NCI-H2029 treated with DMSO at 0.1 percent for 48 hours (cell line): ENCODE measurements around the gene CDC123.
"Not testable (repeated sequence)": the region's sequence is repeated elsewhere in the genome, so short reads cannot be mapped to it uniquely, and the experiment has no call there.

Source experiments
- DNase-seq: peaks from one replicate; lab custom pipeline; 2025; lab: John Stamatoyannopoulos, UW

The CDC123 gene

GRCh38 chr10:12191715-12192114, 4.3 kb upstream of the CDC123 start:
- DNase-seq = no peak

- DNase-seq = no peak
Measured at GRCh38 chr10:12193193-12193592, 2.8 kb upstream of the CDC123 start.

- DNase-seq = no peak
Measured at GRCh38 chr10:12194752-12195271, 1.2 kb upstream of the CDC123 start.

- no peak for DNase-seq
Measured at GRCh38 chr10:12195281-12195602, 746 bp upstream of the CDC123 start.

- DNase-seq = no peak
Measured at GRCh38 chr10:12196531-12197211, 683 bp downstream of the CDC123 start.

- no peak for DNase-seq
Measured at GRCh38 chr10:12198156-12198555, 2.2 kb downstream of the CDC123 start.

GRCh38 chr10:12200850-12201249, 4.9 kb downstream of the CDC123 start:
- no peak for DNase-seq

GRCh38 chr10:12201543-12201942, 5.6 kb downstream of the CDC123 start:
- DNase-seq = no peak

GRCh38 chr10:12202226-12202625, 6.2 kb downstream of the CDC123 start:
- no peak for DNase-seq

- no peak for DNase-seq
Measured at GRCh38 chr10:12205082-12205481, 9.1 kb downstream of the CDC123 start.

- no peak for DNase-seq
Measured at GRCh38 chr10:12207114-12207513, 11.1 kb downstream of the CDC123 start.

GRCh38 chr10:12208460-12208859, 12.5 kb downstream of the CDC123 start:
- DNase-seq = no peak

GRCh38 chr10:12212454-12212853, 16.5 kb downstream of the CDC123 start:
- no peak for DNase-seq

GRCh38 chr10:12213621-12214020, 17.6 kb downstream of the CDC123 start:
- no peak for DNase-seq

- DNase-seq = no peak
Measured at GRCh38 chr10:12214093-12214492, 18.1 kb downstream of the CDC123 start.

- no peak for DNase-seq
Measured at GRCh38 chr10:12214763-12215218, 18.8 kb downstream of the CDC123 start.

- no peak for DNase-seq
Measured at GRCh38 chr10:12218991-12219390, 23.0 kb downstream of the CDC123 start.

- DNase-seq = no peak
Measured at GRCh38 chr10:12221323-12222298, 25.6 kb downstream of the CDC123 start.

- no peak for DNase-seq
Measured at GRCh38 chr10:12225444-12225843, 29.5 kb downstream of the CDC123 start.

GRCh38 chr10:12226438-12226837, 30.4 kb downstream of the CDC123 start:
- DNase-seq = not testable (repeated sequence)

GRCh38 chr10:12228851-12229250, 32.9 kb downstream of the CDC123 start:
- no peak for DNase-seq

- DNase-seq = not testable (repeated sequence)
Measured at GRCh38 chr10:12234687-12235086, 38.7 kb downstream of the CDC123 start.

GRCh38 chr10:12235116-12235694, 39.2 kb downstream of the CDC123 start:
- no peak for DNase-seq
